H1 (cell line): ENCODE data around the gene COX10.

Experiments
- CEBPB ChIP-seq: IDR thresholded peaks from 2 replicates; pipeline ENCODE4 v1.6.1; 2012; ENCODE audit warnings: low read depth, low read length
- EZH2 ChIP-seq: fragments of 200-600 bp; sonication (generic); IDR thresholded peaks from 2 replicates; pipeline ENCODE4 v1.7.1; 2012; ENCODE audit warnings: low read depth, mild to moderate bottlenecking, moderate library complexity, low read length, inconsistent platforms; ENCODE audit not compliant: severe bottlenecking
- GABPA ChIP-seq: IDR thresholded peaks from 2 replicates; pipeline ENCODE4 v1.6.1; 2011; ENCODE audit warnings: mild to moderate bottlenecking, low read length, moderate library complexity, borderline replicate concordance; ENCODE audit not compliant: insufficient read depth
- GTF2F1 ChIP-seq: IDR thresholded peaks from 2 replicates; pipeline ENCODE4 v1.6.1; 2012; ENCODE audit warnings: low read depth, low read length, improper control_type of control experiment, borderline replicate concordance
- HDAC2 ChIP-seq, 2 experiments: fragments of 300-600 bp in 1 of 2; sonication (generic) in 1 of 2; IDR thresholded peaks; 2 replicates each; pipeline ENCODE4 v1.6.1; 2011 to 2012; ENCODE audit warnings: low read depth in 2 of 2, low read length in 2 of 2, mild to moderate bottlenecking in 2 of 2, moderate library complexity in 2 of 2, borderline replicate concordance in 1 of 2, inconsistent platforms in 1 of 2
- NRF1 ChIP-seq: IDR thresholded peaks from 2 replicates; pipeline ENCODE4 v1.6.1; 2011; ENCODE audit warnings: mild to moderate bottlenecking, low read depth, low read length, improper control_type of control experiment
- POLR2A ChIP-seq, 2 experiments: IDR thresholded peaks; 1 replicate in 1 of 2; 2 replicates in 1 of 2; pipeline ENCODE4 v1.6.1; 2011; ENCODE audit warnings: low read depth in 2 of 2, low read length in 2 of 2, mild to moderate bottlenecking in 2 of 2; ENCODE audit errors: control extremely low read depth in 1 of 2
- RAD21 ChIP-seq, 2 experiments: IDR thresholded peaks in 1 of 2; conservative IDR thresholded peaks in 1 of 2; 2 replicates each; pipeline ENCODE4 v1.6.1; 2011; ENCODE audit warnings: low read depth in 2 of 2, low read length in 2 of 2, improper control_type of control experiment in 1 of 2, inconsistent platforms in 1 of 2, mild to moderate bottlenecking in 1 of 2, moderate library complexity in 1 of 2
- RFX5 ChIP-seq: IDR thresholded peaks from 2 replicates; pipeline ENCODE4 v1.6.1; 2011; ENCODE audit warnings: low read depth, low read length, improper control_type of control experiment, borderline replicate concordance
- SP4 ChIP-seq: IDR thresholded peaks from 2 replicates; pipeline ENCODE4 v1.6.1; 2012; ENCODE audit warnings: low read length, inconsistent platforms
- TAF1 ChIP-seq: IDR thresholded peaks from 2 replicates; pipeline ENCODE4 v1.6.1; 2011; ENCODE audit warnings: mild to moderate bottlenecking, low read depth, low read length
- YY1 ChIP-seq: IDR thresholded peaks from 2 replicates; pipeline ENCODE4 v1.6.1; 2011; ENCODE audit warnings: low read depth, mild to moderate bottlenecking, low read length
- TF ChIP-seq, protein P1 (sequence below), 3 experiments: IDR thresholded peaks; 1 replicate in 2 of 3; 2 replicates in 1 of 3; pipeline versions ENCODE4 v1.5.1 to v1.6.1; 2011; ENCODE audit warnings: low read length in 3 of 3, mild to moderate bottlenecking in 3 of 3, inconsistent platforms in 2 of 3, low read depth in 1 of 3, moderate library complexity in 1 of 3; ENCODE audit not compliant: insufficient read depth in 1 of 3; ENCODE audit errors: control extremely low read depth in 1 of 3
- TF ChIP-seq, protein P2 (sequence below): IDR thresholded peaks from 2 replicates; pipeline ENCODE4 v1.6.1; 2011; ENCODE audit warnings: low read length, improper control_type of control experiment

DNA sequence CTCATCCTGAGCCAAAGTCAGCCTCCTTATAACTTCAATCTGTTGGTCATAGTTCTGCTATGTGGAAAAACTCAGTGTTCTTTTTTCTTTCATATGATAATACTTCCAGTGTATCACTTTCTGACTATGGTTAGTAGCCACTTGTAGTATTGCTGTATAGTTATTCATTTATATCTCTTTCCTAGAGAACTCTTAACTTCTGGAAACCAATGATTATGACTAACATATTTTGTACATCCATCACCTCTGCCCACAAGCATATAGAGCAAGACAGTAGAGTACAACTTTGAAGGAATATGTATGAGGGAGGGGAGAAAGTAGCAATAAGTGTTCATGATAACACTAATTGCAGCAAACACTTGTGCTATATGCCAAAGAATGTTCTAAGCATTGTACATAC, 38.6 kb downstream of the COX10 start:
- TF ChIP-seq YY1 (no peak), CEBPB (no peak), EZH2 (no peak), GTF2F1 (no peak), RAD21 (IDR thresholded peaks at IDR 0.05 in 1 of 2, conservative IDR thresholded peaks at IDR 0.05 in 1 of 2; ENCODE audit: low read depth in 2 of 2, low read length in 2 of 2) (no peak), SP4 (no peak), NRF1 (no peak), POLR2A (IDR thresholded peaks at IDR 0.05; ENCODE audit: control extremely low read depth in 1 of 2, low read depth in 2 of 2, low read length in 2 of 2) (no peak), HDAC2 (IDR thresholded peaks at IDR 0.05; ENCODE audit: borderline replicate concordance in 1 of 2, low read depth in 2 of 2, low read length in 2 of 2) (no peak), TAF1 (no peak), RFX5 (no peak), GABPA (no peak)
- TF ChIP-seq, protein P1, sequence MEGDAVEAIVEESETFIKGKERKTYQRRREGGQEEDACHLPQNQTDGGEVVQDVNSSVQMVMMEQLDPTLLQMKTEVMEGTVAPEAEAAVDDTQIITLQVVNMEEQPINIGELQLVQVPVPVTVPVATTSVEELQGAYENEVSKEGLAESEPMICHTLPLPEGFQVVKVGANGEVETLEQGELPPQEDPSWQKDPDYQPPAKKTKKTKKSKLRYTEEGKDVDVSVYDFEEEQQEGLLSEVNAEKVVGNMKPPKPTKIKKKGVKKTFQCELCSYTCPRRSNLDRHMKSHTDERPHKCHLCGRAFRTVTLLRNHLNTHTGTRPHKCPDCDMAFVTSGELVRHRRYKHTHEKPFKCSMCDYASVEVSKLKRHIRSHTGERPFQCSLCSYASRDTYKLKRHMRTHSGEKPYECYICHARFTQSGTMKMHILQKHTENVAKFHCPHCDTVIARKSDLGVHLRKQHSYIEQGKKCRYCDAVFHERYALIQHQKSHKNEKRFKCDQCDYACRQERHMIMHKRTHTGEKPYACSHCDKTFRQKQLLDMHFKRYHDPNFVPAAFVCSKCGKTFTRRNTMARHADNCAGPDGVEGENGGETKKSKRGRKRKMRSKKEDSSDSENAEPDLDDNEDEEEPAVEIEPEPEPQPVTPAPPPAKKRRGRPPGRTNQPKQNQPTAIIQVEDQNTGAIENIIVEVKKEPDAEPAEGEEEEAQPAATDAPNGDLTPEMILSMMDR (IDR thresholded peaks at IDR 0.05; ENCODE audit: control extremely low read depth in 1 of 3, insufficient read depth in 1 of 3, low read depth in 1 of 3, low read length in 3 of 3): no peak
- TF ChIP-seq, protein P2, sequence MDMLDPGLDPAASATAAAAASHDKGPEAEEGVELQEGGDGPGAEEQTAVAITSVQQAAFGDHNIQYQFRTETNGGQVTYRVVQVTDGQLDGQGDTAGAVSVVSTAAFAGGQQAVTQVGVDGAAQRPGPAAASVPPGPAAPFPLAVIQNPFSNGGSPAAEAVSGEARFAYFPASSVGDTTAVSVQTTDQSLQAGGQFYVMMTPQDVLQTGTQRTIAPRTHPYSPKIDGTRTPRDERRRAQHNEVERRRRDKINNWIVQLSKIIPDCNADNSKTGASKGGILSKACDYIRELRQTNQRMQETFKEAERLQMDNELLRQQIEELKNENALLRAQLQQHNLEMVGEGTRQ: no peak
